GM12873 (cell line): ENCODE measurements around the gene ART4.
A peak's percentile ranks its signal among the peaks of the same experiment; 100 is the strongest.

Experiments
- TF ChIP-seq, protein P1 (sequence below): IDR thresholded peaks from 2 replicates; pipeline ENCODE4 v1.5.1; 2012; ENCODE audit warnings: low read depth, mild to moderate bottlenecking, moderate library complexity, low read length, control low read depth; ENCODE audit not compliant: insufficient read depth; ENCODE audit errors: missing control alignments

The ART4 gene

DNA sequence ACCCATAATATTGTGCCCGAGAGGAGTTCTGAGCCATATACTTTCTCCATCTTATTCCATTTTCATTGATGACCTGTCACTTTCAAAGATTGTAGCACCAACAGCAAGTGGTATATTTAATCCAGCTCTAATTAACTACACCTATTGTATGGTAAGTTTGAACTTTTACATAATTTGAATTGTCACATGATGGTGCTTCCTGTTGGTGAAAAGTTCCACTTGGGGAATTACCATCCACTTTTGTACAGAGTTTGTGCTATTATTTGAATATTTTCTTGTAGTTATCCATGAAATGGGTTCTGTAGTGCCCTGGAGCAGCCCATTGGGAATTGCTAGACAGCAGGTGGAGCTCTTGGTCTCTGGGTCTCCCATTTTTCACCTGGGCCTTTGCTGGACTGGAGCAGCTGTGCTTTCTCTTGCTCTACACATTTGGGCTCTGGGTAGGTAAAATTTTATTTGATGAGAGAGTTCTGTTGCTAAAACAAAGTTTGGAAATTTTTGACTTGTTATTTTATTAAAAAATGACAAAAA is 32.3 kb downstream of the ART4 start:
- TF ChIP-seq, protein P1, sequence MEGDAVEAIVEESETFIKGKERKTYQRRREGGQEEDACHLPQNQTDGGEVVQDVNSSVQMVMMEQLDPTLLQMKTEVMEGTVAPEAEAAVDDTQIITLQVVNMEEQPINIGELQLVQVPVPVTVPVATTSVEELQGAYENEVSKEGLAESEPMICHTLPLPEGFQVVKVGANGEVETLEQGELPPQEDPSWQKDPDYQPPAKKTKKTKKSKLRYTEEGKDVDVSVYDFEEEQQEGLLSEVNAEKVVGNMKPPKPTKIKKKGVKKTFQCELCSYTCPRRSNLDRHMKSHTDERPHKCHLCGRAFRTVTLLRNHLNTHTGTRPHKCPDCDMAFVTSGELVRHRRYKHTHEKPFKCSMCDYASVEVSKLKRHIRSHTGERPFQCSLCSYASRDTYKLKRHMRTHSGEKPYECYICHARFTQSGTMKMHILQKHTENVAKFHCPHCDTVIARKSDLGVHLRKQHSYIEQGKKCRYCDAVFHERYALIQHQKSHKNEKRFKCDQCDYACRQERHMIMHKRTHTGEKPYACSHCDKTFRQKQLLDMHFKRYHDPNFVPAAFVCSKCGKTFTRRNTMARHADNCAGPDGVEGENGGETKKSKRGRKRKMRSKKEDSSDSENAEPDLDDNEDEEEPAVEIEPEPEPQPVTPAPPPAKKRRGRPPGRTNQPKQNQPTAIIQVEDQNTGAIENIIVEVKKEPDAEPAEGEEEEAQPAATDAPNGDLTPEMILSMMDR, result peak; percentile 11

DNA sequence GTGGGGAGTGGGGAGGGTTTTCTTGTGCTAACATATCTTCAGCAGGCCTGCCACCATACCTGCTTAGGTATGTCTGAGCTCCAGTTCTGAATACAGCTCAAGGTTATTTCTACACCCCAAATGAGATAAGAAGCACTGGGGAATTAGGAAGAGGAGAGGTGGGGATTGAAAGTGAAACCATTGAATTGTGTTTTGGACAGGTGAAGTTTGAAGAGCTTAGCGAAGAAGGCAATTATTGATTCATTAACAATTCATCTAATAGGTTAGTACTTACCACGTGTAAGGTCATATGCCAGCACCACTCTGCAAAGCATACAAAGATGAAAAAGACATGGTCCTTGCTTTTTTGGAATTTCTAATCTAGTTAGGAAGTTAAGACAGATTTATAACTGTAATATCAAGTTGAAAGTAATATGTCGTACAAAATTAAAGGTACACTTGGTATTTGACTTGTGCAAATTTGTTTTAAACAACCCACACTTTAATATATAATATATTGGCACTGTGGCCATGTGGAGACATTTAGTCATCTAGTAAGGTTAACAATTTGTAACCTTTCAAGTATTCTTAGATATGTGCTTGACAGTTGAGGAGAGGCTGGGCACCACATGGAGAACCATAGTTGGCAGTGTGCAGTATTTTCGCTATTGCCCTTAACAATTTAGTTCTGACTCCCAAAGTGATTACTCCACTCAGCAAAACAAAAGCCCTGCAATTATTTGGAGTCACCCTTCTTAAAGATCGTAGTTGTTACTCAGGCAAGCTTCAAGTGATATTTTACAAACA is 33.0 kb downstream of the ART4 start:
- TF ChIP-seq, protein P1, result no peak

DNA sequence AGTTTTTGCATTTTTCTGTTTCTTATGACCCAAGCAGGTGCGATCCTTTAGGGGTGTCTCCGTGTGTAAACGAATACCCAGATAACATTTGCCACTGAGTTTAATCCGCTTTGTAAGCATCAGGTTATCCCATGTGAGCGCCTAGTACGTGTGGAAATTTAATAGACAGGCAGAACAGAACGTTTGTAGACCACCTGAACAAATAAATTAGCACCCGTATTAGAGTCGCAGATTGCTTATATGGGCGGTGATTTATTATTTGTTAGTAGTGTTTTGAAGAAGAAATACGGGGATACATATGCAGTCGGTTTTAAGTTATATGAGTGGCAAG is 39.5 kb downstream of the ART4 start:
- TF ChIP-seq, protein P1, result no peak

DNA sequence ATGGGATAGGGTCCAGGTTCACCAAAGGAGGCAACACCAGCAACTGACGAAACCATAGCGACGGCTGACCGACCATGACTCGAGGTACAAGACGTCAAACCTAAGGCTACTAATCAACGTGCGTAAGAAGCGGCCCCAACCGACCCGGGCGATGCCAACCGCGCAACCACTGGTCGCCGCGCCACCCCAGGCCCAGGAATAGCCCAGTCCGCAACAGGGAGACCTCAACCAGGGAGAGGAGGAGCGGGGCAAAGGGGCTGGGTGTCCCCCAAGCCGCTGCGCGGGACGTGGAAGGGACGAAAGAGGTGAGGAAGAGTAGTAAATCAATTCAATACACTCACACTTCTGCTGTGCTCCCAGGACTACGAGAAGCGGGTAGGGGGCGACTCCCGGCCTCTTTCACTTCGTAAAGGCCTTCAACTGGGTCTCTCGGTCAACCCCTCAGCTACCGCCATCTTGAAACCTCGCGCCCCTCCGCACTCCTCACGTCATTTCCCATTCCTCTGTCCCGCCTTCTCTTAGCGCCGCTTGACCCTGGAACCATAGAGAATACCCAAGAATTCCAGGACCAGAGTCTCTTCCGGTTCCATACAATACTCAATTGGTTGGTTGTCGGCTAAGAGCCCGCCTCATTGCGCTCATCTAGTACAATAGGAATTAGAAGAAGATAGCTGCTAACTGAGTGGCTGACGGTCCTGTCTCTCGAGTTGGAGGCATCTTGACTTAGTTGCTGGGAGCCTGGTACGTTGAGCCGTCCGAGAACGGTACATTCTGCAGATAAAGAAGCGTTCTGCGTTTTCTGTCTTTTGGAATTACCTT is 40.1 kb downstream of the ART4 start, which contains the start of the genes C12orf60 and WBP11:
Gene C12orf60, plus strand, starts transcription at position 660 of the 819 bp plus-strand sequence. CDS start 19,266 bp downstream, outside the sequence.
Gene WBP11, minus strand, starts transcription at position 468 of the 819 bp plus-strand sequence. CDS start 2,095 bp downstream, outside the sequence.
- TF ChIP-seq, protein P1, result no peak

DNA sequence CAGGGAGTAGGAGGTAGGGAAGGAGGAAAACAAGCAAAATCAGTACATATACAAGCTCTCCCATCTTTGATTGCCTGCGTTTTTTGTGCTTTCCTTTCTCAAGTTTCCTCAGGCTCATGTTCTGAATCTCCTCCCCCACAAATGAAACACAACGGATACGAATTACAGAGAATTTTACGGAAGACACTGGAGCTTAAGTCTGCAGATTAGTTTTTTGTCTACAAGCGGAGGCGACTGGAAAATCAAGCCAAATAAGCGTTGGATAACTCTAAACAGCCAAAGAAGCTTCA is 40.7 kb downstream of the ART4 start:
- TF ChIP-seq, protein P1, result no peak

DNA sequence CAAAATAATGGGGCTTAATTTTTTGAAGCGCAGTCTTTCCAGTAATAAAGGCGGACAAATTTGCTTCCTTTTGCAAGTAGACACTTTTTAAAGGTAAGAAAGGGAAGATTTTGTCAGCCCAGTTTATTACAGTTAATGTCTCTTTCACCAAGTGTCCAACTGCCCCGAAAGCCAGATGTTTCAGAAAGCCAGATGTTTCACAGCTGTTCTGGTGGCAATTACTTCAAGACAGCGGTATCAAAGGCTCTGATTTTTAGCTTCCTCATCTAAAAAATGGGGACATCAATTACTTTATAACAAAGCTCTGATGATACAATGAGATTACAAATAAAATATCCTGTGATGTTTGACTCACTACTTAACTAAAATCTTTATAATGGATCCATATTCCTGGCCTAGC is 41.1 kb downstream of the ART4 start:
- TF ChIP-seq, protein P1, result no peak

DNA sequence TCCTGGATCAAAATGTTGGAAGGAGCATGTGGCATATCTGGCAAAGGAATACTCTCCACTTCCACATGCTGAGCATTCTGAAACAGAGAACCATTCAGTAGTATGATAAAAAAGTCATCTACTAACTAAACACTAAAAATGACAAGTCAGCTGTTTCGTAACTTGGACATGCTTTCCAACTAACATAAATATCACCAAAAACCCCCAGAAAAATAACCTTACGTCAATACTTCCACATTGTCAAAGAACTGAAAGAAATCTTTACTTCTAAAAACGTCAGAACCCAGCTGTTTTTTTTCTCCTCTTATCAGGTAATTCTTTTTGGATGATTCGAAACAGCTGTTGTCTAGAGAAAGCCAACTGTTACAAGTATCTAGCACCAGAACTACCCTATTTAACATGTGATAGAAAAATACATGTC is 48.3 kb downstream of the ART4 start:
- TF ChIP-seq, protein P1, result no peak
